B cell (primary cell): Measurements from ENCODE around the gene TIGD2.

Experiments used
- EZH2 ChIP-seq: IDR thresholded peaks from 2 replicates; pipeline ENCODE4 v1.6.1; 2012; ENCODE audit warnings: borderline replicate concordance, low read depth, mild to moderate bottlenecking, moderate library complexity, low read length; ENCODE audit not compliant: insufficient read depth, poor library complexity, severe bottlenecking
- TF ChIP-seq, protein P1 (sequence below): fragments of 200-600 bp; IDR thresholded peaks from one replicate; pipeline ENCODE4 v1.8.0; 2022; ENCODE audit warnings: antibody characterized with exemption, mild to moderate bottlenecking

DNA sequence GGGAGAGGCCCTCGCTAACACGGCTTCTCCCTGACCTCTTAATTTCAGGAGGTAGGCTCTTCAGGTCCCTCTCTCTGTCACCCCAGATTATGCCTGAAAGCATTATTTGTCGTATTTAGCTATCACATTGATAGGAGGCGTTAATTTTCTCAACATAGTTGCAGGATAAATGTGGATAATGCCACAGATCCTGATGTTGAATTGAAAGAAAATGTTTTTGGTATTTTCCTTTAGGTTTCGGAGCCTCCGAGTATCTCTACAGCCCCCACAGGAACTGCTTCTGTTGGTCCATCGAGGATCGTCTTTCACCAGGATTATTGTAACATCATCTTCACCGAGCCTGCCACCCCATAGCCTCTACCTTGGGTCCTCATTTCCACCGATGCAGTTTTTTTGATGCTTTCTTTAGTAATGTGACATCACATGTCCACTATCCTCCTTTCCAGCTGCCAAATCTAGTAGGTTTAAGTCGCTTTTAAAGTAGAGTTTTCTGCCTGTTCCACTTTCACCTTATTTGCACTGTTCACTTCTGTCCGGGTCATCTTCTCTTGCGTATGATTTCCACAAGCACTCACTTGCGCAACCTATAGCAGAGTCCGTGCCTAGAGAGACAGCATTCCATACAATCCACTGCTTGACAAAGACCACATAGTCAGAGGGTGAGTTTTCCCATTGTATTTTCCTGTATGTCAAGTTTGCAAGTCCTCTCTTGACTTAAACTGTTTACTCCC lies 665 bp downstream of the TIGD2 start:
- TF ChIP-seq, protein P1, sequence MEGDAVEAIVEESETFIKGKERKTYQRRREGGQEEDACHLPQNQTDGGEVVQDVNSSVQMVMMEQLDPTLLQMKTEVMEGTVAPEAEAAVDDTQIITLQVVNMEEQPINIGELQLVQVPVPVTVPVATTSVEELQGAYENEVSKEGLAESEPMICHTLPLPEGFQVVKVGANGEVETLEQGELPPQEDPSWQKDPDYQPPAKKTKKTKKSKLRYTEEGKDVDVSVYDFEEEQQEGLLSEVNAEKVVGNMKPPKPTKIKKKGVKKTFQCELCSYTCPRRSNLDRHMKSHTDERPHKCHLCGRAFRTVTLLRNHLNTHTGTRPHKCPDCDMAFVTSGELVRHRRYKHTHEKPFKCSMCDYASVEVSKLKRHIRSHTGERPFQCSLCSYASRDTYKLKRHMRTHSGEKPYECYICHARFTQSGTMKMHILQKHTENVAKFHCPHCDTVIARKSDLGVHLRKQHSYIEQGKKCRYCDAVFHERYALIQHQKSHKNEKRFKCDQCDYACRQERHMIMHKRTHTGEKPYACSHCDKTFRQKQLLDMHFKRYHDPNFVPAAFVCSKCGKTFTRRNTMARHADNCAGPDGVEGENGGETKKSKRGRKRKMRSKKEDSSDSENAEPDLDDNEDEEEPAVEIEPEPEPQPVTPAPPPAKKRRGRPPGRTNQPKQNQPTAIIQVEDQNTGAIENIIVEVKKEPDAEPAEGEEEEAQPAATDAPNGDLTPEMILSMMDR: no peak
- TF ChIP-seq EZH2: no peak
